Measurements from ENCODE around the gene KIF6.

DNA sequence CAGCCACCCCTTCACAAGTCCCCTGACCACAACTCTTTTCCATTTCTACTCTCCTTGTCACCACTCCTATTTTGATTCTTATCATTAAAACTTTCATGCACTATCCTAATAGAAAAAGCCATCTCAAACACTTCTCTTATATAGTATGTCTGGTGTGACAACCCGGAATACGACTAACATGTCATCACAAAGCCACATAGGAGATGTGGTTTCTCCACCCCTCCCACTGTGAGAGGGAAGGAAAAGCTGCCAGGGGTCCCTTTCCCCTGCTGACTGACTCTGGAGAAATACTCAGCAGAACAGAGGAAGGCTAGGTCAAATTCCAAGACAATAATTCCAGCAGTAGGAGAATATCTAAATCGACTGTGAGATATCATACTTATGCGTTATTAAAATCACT, 209.7 kb downstream of the KIF6 start:
- TF ChIP-seq, protein P1, sequence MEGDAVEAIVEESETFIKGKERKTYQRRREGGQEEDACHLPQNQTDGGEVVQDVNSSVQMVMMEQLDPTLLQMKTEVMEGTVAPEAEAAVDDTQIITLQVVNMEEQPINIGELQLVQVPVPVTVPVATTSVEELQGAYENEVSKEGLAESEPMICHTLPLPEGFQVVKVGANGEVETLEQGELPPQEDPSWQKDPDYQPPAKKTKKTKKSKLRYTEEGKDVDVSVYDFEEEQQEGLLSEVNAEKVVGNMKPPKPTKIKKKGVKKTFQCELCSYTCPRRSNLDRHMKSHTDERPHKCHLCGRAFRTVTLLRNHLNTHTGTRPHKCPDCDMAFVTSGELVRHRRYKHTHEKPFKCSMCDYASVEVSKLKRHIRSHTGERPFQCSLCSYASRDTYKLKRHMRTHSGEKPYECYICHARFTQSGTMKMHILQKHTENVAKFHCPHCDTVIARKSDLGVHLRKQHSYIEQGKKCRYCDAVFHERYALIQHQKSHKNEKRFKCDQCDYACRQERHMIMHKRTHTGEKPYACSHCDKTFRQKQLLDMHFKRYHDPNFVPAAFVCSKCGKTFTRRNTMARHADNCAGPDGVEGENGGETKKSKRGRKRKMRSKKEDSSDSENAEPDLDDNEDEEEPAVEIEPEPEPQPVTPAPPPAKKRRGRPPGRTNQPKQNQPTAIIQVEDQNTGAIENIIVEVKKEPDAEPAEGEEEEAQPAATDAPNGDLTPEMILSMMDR (IDR thresholded peaks at IDR 0.05; ENCODE audit: control extremely low read depth in 1 of 3, insufficient read depth in 1 of 3, low read depth in 1 of 3, low read length in 3 of 3): no peak
- TF ChIP-seq SP1 (IDR thresholded peaks at IDR 0.05; ENCODE audit: low read depth, low read length) (no peak), EZH2 (IDR thresholded peaks at IDR 0.05; ENCODE audit: low read depth, low read length, severe bottlenecking) (no peak), EP300 (IDR thresholded peaks at IDR 0.05; ENCODE audit: borderline replicate concordance in 1 of 2, low read depth in 2 of 2, low read length in 2 of 2) (no peak), RAD21 (IDR thresholded peaks at IDR 0.05 in 1 of 2, conservative IDR thresholded peaks at IDR 0.05 in 1 of 2; ENCODE audit: low read depth in 2 of 2, low read length in 2 of 2) (no peak), ZNF274 (IDR thresholded peaks at IDR 0.05; ENCODE audit: borderline replicate concordance, extremely low read depth, low read length) (no peak)

All from H1 (cell line).